Mammary epithelial cell (primary cell): ENCODE data around the gene PRF1.
"Not testable (repeated sequence)": the region's sequence is repeated elsewhere in the genome, so short reads cannot be mapped to it uniquely, and the experiment has no call there.

Experiments
- EZH2 ChIP-seq: IDR thresholded peaks from 2 replicates; pipeline ENCODE4 v1.6.1; 2012; ENCODE audit warnings: low read length, inconsistent platforms, borderline replicate concordance
- TF ChIP-seq, protein P1 (sequence below), 2 donors: IDR thresholded peaks in 1 of 2; conservative IDR thresholded peaks in 1 of 2; 2 replicates each; pipeline ENCODE4 v1.5.1; 2011 to 2012; ENCODE audit warnings: inconsistent platforms in 2 of 2, low read length in 2 of 2, mild to moderate bottlenecking in 2 of 2, control low read depth in 1 of 2, low read depth in 1 of 2; ENCODE audit not compliant: insufficient read depth in 1 of 2; ENCODE audit errors: extremely low read depth in 1 of 2

DNA sequence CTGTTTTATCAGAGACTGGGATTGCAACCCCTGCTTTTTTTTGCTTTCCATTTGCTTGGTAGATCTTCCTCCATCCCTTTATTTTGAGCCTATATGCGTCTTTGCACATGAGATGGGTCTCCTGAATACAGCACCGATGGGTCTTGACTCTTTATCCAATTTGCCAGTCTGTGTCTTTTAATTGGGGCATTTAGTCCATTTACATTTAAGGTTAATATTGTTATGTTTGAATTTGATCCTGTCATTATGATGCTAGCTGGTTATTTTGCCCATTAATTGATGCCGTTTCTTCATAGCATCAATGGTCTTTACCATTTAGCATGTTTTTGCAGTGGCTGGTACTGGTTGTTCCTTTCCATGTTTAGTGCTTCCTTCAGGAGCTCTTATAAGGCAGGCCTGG lies 40.7 kb upstream of the PRF1 start:
- not testable (repeated sequence) for TF ChIP-seq EZH2
- TF ChIP-seq, protein P1, sequence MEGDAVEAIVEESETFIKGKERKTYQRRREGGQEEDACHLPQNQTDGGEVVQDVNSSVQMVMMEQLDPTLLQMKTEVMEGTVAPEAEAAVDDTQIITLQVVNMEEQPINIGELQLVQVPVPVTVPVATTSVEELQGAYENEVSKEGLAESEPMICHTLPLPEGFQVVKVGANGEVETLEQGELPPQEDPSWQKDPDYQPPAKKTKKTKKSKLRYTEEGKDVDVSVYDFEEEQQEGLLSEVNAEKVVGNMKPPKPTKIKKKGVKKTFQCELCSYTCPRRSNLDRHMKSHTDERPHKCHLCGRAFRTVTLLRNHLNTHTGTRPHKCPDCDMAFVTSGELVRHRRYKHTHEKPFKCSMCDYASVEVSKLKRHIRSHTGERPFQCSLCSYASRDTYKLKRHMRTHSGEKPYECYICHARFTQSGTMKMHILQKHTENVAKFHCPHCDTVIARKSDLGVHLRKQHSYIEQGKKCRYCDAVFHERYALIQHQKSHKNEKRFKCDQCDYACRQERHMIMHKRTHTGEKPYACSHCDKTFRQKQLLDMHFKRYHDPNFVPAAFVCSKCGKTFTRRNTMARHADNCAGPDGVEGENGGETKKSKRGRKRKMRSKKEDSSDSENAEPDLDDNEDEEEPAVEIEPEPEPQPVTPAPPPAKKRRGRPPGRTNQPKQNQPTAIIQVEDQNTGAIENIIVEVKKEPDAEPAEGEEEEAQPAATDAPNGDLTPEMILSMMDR (conservative IDR thresholded peaks at IDR 0.05 in 1 of 2, IDR thresholded peaks at IDR 0.05 in 1 of 2; ENCODE audit: extremely low read depth in 1 of 2, insufficient read depth in 1 of 2, low read depth in 1 of 2, low read length in 2 of 2): not testable (repeated sequence)
